ENCODE data around the gene TMPRSS3.

DNA sequence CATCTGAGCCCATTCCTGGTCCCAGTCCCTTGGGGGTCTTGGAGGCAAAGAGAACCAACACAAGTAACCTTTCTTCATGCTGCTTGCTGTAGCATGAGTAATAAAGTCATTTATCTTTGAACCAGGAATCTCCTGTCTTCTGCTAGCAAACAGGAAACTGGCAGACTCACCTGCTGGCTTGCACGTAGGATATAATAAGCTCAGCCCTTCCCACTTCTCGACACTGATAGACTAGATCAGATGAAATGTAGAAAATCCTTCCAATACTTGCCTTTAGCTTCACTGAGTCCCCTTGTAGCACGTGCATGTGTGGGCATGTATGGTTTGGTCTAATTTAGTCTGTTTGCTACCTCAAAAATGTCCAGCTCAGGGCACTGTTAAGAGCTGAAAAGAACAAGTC lies 38.5 kb downstream of the TMPRSS3 start:
- no peak for TF ChIP-seq EP300 (IDR thresholded peaks at IDR 0.05; ENCODE audit: low read depth)
- no peak for TF ChIP-seq POLR2A (IDR thresholded peaks at IDR 0.05)
